HK-2 (cell line): ENCODE results near the gene CNOT1.

Experiments
- DNase-seq: peaks from one replicate; pipeline ENCODE4 v3.0.0-alpha.2; 2018; ENCODE audit not compliant: unreplicated experiment

CNOT1 gene

DNA sequence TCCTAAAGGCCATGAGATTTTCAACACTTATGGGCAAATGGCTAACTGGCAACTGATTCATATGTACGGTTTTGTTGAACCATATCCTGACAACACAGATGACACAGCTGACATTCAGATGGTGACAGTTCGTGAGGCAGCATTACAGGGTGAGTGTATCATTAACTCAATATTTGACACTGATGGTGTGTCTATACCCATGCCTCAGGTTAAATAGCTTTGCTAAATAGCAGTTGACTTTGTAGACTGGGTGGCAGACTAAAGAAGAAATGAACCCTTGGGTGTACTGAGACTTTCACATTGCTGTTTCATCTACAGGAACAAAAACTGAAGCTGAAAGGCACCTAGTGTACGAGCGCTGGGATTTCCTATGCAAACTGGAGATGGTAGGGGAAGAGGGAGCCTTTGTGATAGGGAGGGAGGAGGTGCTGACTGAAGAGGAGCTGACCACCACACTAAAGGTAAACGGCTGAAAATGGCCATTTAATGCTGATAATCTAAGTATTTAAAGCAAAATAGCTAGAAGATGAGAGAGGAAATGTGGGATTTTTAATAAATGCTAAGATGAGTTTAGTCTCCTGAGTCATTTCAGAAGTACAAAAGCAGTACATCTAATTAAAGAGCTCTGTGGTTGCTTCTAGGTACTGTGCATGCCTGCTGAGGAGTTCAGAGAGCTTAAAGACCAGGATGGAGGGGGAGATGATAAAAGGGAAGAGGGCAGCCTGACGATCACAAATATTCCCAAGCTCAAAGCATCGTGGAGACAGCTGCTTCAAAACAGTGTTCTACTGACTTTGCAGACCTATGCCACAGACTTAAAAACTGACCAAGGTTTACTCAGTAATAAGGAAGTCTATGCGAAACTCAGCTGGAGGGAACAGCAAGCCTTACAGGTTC lies 111.3 kb downstream of the CNOT1 start:
- DNase-seq = no peak

DNA sequence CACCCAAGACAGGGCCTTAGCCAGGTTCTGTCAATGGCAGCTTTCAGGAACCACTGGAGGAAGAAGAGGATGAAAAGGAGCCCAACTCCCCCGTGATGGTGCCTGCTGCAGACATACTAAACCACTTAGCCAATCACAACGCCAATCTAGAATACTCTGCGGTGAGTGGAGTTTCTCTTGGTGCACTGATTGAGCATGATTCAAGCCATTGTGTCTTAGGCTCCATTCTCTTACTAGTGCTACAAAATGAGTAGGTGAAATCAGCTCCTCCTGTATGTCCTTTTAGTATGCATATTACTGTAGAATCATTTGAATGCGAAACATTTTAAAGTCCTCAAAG lies 112.9 kb downstream of the CNOT1 start:
- DNase-seq = no peak

DNA sequence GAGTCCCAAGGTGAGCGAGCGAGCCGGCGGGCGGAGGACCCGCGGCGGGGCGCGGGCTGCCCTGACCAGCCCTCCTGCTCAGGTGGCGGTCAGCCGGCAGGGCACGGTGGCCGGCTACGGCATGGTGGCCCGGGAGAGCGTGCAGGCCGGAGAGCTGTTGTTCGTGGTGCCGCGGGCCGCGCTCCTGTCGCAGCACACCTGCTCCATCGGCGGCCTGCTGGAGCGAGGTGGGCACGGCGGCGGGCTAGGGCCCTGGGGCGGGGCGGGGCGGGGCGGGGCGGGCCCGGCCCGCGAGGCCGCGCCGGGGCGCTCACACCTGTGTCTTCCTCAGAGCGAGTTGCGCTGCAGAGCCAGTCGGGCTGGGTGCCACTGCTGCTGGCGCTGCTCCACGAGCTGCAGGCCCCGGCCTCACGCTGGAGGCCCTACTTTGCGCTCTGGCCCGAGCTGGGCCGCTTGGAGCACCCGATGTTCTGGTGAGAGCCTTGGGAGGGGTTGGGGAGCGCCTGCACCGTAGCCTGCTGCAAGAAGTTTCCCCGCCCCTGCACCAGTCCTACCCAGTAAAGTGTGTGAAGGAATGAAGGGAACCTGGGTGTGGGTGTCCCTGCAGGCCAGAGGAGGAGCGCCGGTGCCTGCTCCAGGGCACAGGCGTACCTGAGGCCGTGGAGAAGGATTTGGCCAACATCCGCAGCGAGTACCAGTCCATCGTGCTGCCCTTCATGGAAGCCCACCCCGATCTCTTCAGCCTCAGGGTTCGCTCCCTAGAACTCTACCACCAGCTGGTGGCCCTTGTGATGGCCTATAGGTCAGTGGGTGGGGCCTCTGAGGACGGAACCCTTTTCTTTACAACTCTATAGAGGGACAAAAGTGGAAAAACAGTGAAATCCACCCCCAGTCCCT lies 113.5 kb downstream of the CNOT1 start:
- DNase-seq = peak; percentile 67

DNA sequence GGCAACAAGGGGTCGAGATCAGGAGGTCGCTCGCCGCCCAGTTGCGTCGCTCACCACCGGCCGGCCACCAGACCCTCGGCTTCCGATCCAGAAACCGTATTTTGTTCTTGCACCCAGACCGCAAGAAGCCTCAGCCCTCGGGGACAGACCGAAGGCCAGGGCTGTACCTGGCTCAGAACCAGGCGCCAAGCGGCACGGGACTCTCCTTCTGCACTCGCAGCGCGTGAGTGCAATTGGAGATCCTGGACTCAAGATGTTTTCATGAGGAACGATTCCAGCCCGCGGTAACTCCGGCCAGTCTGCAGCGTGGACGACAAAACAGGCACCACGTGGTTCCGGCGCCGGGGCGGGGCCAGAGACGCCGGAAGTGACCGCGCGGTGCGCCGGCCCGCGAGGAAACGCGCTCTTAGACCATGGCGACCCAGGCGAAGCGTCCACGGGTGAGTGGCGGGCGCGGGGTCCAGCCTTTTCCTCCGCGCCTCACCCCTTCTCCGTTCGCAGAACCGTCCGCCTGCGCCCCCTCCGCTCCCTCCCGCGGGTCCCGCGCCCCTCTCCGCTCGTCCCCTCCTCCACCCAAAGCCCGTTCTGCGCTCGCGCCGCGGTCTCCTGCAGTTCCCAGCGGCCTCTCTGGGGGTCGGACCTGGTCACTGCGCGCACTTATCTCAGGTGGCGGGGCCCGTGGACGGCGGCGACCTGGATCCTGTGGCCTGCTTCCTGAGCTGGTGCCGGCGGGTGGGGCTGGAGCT lies 114.3 kb downstream of the CNOT1 start, which contains the start of gene SETD6:
Gene SETD6 (plus strand): TSS at position 393 of the 746 bp plus-strand sequence. CDS start 21 bp downstream, at position 414.
- DNase-seq = peak; percentile 90

DNA sequence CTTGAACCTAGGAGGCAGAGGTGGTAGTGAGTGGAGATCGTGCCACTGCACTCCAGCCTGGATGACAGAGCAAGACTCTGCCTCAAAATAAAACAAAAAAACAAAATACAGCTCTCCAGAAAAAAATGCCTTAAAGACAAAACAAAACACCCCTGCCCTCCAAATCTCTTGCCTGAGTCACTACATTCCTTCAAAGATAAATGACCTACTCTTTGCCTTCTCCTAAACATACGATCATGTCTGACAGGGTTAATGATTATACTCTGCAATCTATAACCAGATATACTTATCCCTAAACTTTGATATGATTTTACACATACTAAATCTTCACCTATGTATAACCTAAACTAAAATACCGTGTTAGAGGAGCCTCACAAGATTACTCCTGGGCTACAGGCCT lies 115.8 kb downstream of the CNOT1 start:
- DNase-seq = no peak

DNA sequence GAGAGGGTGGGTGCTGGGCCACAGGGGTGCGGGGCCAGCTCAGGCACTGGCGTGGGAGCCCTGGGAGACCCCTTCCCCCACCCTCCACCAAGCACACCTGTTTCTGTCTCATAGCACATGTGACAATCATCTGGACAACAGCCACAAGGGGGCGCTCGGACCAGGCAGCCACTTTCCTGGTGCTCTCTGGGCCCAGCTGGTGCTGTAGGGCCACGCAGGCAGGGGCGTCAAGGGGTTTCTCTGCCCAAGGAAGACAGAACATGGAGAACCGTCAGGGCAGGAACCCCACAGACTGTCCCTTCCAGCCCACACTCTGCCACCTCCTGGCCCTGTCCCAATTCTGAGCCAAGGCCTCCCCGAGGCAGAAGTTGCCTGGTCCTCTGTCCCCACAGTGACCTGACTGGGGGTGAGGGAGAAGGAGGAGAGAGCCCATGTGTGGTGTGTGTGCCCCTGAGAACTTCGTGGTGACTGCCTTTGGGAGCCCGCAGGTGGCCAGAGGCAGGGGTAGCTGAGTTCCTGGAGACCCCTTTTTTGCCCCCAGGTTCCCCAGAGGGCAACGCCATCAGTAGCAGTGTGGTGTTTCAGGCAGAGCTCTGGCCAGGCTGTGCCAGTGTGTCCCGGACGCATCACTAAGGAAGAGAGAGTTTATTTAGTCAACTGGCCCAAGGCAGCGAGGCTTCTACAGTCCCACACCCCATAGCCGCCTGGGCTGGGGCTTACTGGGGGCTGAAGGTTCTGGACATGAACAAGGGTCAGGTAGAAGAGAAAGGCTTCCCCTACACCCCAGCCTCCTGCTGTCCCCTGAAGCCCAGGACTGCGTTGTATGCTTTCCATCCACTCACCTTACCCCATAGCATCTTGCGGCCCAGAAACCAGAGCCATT lies 117.5 kb downstream of the CNOT1 start:
- DNase-seq = peak; percentile 82

DNA sequence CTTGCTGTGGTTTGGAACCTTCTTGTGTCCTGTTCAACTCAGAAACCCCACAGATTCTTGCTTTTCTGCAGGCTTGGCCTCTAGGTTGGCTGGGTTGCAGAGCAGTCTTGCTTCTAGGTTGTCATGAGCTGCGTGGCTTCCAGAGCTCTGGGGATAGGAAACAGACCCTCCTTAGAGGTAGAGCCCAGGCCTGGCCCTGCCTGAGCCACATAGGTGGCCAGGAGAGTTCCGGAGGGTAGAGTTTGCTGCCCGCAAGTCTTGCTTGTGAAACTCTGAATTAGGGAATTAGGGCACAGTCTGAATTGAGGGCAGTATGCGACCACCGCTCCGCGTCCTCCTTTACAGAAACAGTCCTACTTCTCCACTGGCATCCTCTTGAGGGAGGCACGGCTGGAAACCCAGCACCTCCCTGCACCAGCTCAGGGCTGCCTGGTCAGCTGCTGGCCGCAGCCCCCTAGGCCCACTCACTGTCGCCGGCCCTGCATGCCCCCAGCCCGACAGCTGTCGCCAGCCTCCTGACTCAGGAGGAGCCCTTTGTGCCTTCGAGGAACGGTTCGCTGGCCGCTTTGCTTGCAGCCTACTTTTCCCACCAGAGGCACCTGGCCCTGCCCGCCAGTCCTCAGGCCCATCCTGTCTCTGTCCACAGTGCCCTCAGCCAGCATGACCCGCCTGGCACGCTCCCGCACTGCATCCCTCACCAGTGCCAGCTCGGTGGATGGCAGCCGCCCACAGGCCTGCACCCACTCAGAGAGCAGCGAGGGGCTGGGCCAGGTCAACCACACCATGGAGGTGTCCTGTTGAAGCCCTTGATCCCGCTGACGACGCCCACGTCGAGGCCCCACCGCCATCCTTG lies 118.6 kb downstream of the CNOT1 start:
- DNase-seq = no peak

DNA sequence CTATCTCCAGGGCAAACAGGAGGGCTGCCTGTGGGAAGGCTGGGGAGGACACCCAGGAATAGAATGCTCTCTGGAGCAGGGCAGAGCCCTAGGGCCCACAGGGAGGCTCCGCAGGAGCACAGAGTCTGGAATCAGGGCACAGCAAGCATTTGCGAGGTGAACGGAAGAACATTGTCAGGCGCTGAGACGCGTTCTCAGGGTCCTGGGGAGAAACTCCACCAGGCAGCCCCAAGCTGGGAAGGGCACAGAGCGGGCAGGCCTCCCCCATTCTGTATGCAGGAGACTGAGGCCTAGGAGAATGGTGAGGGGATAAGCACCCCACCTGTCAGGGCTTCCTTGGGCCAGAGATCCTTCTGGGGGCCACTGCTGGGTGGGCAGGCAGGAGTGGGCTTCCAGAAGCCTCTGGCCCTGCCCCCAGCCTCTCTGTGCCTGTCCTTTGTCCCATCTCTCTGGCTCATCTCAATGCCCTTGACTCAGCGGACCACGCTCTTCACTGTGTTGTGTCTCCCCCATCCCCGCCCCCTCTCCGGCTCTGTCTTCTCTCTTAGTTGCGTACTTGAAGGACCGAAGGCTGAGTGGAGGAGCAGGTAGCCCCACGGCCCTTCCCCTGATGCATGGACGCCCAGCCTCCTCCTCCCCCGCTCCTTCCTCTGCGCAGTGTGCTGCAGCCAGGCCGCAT lies 119.4 kb downstream of the CNOT1 start:
- no peak for DNase-seq

DNA sequence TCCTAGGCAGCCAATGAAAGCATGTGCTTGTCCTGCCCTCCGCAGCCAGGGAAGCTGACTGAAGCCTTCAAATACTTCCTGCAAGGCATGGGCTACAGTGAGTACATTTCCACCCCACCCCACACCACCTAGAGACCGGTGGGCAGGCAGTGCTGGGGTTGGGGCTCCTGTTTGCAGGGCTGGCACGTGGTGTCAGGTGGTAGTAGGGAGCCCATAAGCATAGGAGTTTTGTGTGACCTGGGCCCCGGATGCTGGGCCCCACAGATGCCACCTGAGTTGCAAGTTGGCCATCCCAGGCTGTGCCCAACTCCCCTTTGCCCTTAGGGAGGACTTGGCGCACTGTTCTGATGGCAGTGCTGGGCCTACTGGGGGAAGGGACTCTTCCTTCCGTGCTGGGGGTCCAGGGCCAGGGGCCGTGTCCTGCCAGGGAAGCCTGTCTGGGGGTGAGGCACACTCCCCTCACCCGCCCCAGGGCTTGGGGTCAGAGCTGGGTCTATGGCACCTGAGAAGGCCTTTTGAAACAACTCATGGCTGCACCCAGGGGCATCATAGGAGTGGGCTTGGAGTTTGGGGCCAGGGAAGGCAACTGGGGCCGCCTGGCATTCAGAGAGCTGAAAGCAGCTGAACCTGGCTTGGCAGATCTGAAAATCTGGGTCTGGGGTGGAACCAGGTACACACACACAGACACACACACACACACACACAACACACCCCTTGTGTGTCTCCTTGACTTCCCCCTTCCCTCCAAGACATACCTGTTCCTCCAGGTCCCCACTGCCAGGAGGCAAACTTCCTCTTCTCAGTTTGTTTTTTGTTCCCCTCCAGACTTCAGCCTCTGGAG lies 120.2 kb downstream of the CNOT1 start:
- DNase-seq = no peak

DNA sequence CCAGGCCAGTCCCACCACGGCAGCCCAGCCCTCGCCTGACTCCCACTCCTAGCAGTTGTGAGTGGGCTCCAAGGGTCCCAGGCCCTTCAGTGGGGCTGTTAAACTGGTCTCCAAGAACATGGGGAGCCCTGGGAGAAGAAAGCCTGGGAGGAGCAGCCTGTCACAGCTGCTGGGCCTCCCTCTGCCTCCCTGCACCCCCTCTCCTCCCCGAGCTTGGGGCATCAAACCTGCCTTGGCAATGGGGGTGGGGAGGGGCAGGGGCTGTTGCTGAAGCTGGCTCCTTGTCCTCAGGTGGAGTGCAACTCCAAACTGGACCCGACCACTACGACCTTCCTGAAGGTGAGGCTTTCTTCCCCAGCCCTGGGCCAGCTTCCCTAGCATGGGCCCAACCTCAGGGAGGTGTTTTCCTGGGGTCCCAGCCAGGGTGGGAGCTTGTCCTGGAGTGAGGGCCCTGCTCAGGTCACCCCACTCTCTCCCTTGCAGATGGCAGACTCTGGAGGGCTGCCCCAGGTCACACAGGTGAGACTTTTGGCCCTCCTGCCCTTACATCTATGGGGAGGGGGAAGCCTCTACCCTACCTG lies 120.9 kb downstream of the CNOT1 start:
- DNase-seq = no peak

DNA sequence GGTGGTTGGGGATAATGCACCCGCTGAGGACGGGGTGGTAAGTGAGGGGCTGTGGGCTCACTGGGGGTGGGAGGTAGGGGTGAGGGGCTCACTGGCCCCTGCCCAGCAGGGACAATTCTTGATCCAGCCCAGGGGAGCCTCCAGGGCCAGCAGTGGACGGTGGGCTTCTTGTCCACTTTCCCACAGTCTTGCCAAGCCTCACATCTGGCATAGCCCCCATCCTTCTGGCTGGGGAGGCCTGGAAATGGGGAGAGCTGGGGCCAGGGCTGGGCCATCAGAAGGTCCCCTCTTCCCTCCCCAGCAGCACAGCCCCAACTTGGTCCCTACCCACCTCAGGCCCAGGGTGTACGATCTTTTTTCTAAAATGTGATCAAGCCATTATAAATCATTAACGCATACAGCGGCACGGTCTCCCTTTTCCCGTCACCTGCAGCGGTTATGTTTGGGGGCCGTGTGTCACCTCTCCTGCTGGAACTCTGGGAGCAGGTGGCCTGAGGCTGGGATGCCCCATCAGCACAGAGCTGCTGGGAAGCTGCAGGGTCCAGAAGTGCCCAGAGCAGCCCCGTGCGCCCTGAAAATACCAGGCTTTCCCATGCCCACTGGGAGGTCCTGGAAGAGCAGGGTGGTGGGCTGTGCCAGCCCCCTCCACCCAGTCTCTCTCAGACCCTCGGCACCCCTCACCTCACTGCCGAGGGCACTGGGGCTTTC lies 121.5 kb downstream of the CNOT1 start:
- DNase-seq = no peak

DNA sequence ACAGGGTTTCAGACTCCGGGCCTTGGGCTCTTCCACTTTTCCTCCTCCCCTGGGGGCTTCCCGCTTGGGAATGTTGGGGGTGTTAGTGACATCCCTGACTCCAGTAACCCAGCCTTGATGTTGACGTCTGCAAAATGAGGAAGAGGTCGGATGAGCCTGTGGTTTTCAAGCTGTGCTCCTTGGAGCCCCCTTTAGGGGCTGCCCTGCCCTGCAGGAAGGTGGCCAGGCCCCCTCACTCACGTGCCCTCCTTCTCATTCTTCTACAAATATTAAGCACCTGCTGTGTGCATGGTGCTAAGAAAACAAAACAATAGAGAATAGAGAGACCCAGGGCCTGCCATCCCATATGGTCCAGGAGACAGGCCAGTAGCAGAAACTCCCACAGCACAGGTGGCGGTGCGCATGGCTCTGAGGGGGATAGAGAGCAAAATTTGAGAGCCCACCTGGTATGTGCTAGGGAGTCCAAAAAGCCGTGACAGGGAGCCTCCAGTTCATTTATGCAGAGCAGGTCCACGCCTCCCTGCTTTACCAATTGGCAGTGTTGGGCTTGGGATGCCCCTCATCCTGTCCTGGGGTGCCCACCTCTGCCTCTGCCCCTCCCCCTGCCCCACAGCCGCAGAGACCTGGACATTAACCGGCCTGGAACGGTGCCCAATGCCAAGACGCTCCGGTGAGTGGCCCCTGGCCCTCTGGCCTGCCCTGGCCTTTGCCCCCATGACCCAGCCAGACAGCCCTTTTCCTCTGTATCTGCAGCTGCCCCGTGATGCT lies 122.2 kb downstream of the CNOT1 start:
- no peak for DNase-seq

DNA sequence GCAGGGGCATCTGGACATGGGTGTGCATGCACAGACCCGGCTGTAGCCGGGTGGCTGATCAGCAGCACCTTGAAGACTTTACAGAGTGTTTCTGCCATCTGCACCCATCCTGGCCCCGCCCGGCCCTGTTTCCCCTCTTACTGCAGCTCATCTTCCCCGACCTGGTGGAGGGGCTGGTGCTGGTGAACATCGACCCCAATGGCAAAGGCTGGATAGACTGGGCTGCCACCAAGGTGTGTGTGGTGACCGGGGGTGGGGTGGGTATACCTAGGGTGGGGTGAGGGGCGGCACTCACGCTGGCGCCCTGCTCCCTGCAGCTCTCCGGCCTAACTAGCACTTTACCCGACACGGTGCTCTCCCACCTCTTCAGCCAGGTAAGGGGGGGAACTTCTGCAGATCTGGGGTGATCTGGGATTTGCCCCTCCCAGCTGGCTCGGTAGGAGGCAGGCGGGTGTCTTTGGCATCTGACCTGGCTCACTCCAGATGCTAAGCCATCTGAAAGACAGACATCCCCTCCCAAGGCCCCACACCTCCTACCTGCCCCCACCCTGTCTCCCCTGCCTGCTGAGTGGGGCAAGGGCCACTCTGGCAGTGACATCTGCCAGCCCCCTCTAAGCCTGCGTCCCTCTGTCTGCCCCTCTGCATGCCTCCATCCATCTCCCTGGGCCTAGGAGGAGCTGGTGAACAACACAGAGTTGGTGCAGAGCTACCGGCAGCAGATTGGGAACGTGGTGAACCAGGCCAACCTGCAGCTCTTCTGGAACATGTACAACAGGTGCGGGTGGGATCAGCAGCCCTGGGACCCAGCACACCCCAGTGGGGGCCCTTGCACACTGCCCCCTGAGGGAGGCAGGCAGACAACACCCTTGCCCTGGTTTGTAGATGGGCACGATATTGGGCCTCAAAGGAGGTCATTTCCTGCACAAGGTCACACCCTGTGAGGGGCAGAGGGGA lies 123.1 kb downstream of the CNOT1 start:
- DNase-seq = no peak

DNA sequence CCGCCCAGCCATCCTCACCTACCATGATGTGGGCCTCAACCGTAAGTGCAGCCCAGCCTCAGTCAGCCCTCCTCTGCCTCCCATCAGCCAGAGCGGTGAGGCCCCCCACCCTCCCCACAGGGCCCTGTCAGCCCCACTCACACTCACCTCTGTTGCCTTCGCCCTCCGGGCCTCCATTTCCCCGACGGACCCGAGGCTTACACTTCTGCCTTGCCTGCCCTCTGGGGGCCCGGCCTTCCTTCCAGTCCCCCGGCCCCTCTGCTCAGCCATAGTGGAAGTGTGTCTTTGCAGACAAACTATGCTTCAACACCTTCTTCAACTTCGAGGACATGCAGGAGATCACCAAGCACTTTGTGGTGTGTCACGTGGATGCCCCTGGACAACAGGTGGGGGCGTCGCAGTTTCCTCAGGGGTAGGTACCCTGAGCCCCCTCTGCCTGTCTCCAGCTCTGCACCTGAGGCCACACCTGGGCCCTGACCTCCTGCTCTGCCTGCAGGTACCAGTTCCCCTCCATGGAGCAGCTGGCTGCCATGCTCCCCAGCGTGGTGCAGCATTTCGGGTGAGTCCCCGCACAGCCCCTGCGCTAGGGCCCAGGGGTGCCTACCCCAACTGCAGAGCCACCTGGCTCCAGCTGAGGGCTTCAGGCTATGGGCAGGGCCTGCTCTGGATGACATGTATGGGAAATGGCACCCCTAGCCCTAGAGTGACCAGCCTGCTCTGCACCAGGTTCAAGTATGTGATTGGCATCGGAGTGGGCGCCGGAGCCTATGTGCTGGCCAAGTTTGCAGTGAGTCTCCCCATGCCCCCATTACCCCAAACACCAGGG lies 125.5 kb downstream of the CNOT1 start:
- no peak for DNase-seq
